Osteoblast (primary cell): Measurements from ENCODE around the gene ATP10A. TPM values are rescaled to one million over a fixed set of nuclear protein-coding genes. Genes with fewer than 3 reads are reported as not detected.

Experiments
- DNase-seq: peaks from one replicate; pipeline ENCODE4 v3.0.0; 2011; ENCODE audit warnings: low spot score, mixed read lengths; ENCODE audit not compliant: insufficient read length; ENCODE audit errors: missing footprints
- H2AFZ ChIP-seq: 2 replicates; pipeline ENCODE4 v1.6.0; 2011; ENCODE audit warnings: mild to moderate bottlenecking, low read length
- H3K27ac ChIP-seq: 2 replicates; pipeline ENCODE4 v1.5.1; 2011; ENCODE audit warnings: mild to moderate bottlenecking, low read depth, low read length, moderate library complexity
- H3K27me3 ChIP-seq: 2 replicates; pipeline ENCODE4 v1.6.0; 2012; ENCODE audit warnings: mild to moderate bottlenecking, control low read depth, inconsistent platforms, low read length, moderate library complexity; ENCODE audit not compliant: insufficient read depth
- H3K36me3 ChIP-seq: 2 replicates; pipeline ENCODE4 v1.5.1; 2011; ENCODE audit warnings: mild to moderate bottlenecking, low read length, control low read depth, moderate library complexity; ENCODE audit not compliant: insufficient read depth
- H3K4me1 ChIP-seq: 2 replicates; pipeline ENCODE4 v1.5.1; 2011; ENCODE audit warnings: mild to moderate bottlenecking, low read length, control low read depth, moderate library complexity; ENCODE audit not compliant: insufficient read depth
- H3K4me2 ChIP-seq: 2 replicates; pipeline ENCODE4 v1.6.0; 2011; ENCODE audit warnings: mild to moderate bottlenecking, low read length; ENCODE audit not compliant: insufficient read depth
- H3K4me3 ChIP-seq: fragments of 200-600 bp; sonication (generic); 3 replicates; pipeline ENCODE4 v1.5.1; 2012; ENCODE audit warnings: mild to moderate bottlenecking, low read length, inconsistent platforms; ENCODE audit not compliant: insufficient read depth
- H3K79me2 ChIP-seq: 2 replicates; pipeline ENCODE4 v1.6.0; 2012; ENCODE audit warnings: mild to moderate bottlenecking, low read length, control low read depth, inconsistent platforms; ENCODE audit not compliant: insufficient read depth
- H3K9me3 ChIP-seq: 2 replicates; pipeline ENCODE4 v1.5.1; 2011; ENCODE audit warnings: low read depth, low read length, control low read depth
- H4K20me1 ChIP-seq: 2 replicates; pipeline ENCODE4 v1.6.0; 2012; ENCODE audit warnings: mild to moderate bottlenecking, low read length, control low read depth; ENCODE audit not compliant: insufficient read depth
- total RNA-seq: library from RNA; depleted of rRNA; stranded (reverse); fragments of >200 nt; gene quantifications from 2 replicates; pipeline ENCODE4 v1.2.3, GENCODE V29; 2012
- TF ChIP-seq, protein P1 (sequence below): IDR thresholded peaks from 2 replicates; pipeline ENCODE4 v1.5.1; 2011; ENCODE audit warnings: mild to moderate bottlenecking, low read depth, low read length, moderate library complexity; ENCODE audit errors: extremely low read depth

Gene ATP10A
- total RNA-seq, 1 donor = 32.9 TPM

DNA sequence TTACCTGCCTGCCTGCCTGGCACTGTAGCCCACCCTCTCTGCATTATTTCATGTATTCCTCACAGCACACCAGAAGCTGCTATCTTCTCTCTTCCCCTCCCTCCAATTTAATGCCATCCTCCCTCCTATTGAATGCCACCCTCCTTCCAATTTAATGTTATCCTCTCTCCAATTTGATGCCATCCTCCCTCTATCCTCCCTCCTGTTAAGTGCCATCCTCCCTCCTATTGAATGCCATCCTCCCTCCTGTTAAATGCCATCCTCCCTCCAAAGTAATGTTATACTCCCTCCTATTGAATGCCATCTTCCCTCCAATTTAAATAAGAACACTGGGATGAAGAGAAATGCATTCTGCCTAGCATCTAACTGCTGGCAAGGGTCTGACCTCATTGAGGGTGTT is 11.1 kb downstream of the ATP10A start:
- H3K36me3 ChIP-seq = no peaks in the 10 kb centered on the region
- H3K4me3 ChIP-seq = no peak overlapping the region
- peak overlapping the region; percentile 7 for H3K27ac ChIP-seq
- H2AFZ ChIP-seq = no peak overlapping the region
- H3K4me2 ChIP-seq = no peak overlapping the region
- H3K79me2 ChIP-seq = peaks cover 74% of the 10 kb centered on the region
- H3K27me3 ChIP-seq = no peaks in the 10 kb centered on the region
- TF ChIP-seq, protein P1, sequence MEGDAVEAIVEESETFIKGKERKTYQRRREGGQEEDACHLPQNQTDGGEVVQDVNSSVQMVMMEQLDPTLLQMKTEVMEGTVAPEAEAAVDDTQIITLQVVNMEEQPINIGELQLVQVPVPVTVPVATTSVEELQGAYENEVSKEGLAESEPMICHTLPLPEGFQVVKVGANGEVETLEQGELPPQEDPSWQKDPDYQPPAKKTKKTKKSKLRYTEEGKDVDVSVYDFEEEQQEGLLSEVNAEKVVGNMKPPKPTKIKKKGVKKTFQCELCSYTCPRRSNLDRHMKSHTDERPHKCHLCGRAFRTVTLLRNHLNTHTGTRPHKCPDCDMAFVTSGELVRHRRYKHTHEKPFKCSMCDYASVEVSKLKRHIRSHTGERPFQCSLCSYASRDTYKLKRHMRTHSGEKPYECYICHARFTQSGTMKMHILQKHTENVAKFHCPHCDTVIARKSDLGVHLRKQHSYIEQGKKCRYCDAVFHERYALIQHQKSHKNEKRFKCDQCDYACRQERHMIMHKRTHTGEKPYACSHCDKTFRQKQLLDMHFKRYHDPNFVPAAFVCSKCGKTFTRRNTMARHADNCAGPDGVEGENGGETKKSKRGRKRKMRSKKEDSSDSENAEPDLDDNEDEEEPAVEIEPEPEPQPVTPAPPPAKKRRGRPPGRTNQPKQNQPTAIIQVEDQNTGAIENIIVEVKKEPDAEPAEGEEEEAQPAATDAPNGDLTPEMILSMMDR = no peak
- no peaks in the 10 kb centered on the region for H3K9me3 ChIP-seq
- H4K20me1 ChIP-seq = no peaks in the 10 kb centered on the region
- peaks cover 39% of the 10 kb centered on the region for H3K4me1 ChIP-seq
- no peak for DNase-seq

DNA sequence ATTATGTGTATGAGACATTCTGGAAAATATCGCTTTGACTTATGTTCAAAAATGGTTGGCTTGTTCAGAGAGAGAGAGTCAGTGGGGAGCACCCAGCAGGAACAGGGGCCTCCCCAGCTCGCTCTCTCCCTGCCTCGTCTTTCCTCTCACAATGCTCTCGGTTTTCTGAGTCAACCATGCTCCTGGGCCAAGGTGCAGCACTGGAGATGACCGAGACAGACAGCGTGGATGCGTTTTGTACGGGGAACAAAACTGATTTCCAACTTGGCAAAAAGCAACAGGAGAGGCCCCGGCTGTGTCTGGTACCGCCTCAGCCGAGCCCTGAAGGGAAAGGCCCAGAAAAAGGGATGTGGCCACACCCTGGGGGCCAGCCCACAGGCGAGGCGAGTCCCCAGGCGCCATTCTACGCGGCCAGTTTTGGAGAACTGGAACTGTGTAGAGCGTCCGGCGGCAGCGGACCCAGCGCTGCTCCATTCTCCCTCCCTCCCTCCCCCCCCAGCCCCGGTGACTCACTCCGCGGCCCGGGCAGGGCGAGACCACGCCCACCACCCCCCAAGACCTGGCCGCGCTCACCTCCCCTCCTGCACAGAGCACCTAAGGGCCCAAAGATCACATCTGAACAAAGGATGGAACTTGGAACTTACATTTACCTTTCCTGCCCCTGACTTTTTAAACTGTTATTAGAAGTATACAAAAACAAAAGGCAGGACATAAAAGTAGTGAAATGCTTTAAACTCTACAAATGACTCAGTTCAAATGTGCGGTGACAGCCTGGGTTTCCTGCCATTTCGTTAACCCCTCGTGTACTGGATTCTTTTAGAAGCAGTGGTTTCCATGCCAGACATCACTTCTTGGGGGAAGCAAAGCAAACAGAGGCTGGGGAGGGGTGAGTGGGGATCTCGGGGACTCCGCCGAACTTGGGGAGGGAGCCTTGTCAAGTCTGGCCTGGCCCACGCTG is 12.7 kb downstream of the ATP10A start:
- peaks cover 39% of the 10 kb centered on the region for H3K4me1 ChIP-seq
- H3K9me3 ChIP-seq = no peaks in the 10 kb centered on the region

DNA sequence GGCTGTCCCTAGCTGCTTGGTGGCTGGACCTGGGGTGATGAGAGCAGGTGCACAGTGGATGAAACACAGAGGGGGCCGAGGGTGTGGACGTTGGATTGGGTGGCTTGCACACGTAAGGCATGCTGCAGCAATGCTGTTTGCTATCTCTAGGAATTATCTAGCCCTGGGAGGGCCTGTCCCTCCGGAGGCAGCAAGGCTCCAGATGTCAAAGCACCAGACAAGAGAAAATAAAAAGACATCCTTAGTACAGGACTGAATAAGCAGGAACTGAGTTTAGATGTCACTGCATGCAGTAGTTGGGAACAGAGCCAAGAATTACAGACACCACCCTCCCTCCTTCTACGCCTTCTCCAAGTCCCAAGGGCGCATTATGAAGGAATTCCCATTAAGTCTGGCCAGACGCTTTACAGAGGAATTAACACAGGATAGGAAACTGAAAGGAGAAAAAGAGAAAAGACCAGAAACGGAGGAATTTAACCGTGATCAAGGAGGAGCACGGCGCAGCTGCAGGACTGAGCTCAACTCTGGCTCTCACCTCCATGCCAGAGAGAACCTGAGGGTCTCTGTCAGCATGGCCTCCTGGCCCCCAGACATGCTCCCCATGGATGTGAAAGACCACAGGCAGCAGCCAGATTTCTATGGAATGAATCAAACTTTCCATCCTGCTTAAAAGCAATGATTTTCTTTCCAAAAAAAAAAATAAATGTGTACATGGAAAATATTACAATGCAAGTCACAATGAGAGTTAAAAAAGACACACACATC is 13.8 kb downstream of the ATP10A start:
- no peaks in the 10 kb centered on the region for H3K36me3 ChIP-seq
- no peaks in the 10 kb centered on the region for H3K9me3 ChIP-seq
- peak overlapping the region; percentile 66 for H2AFZ ChIP-seq
- TF ChIP-seq, protein P1 = no peak
- H4K20me1 ChIP-seq = no peaks in the 10 kb centered on the region
- peak overlapping the region; percentile 69 for H3K4me3 ChIP-seq
- no peaks in the 10 kb centered on the region for H3K27me3 ChIP-seq
- H3K4me2 ChIP-seq = peak overlapping the region; percentile 87
- peak overlapping the region; percentile 97 for H3K27ac ChIP-seq
- peak; percentile 91 for DNase-seq
- H3K4me1 ChIP-seq = peaks cover 39% of the 10 kb centered on the region
- H3K79me2 ChIP-seq = peaks cover 75% of the 10 kb centered on the region

More for the DNA sequence above, 12.7 kb downstream of the ATP10A start:
- peak; percentile 93 for DNase-seq
- H3K4me2 ChIP-seq = peak overlapping the region; percentile 87
- peak overlapping the region; percentile 69 for H3K4me3 ChIP-seq
- no peaks in the 10 kb centered on the region for H3K36me3 ChIP-seq
- peak overlapping the region; percentile 97 for H3K27ac ChIP-seq
- TF ChIP-seq, protein P1 = no peak
- H4K20me1 ChIP-seq = no peaks in the 10 kb centered on the region
- no peaks in the 10 kb centered on the region for H3K27me3 ChIP-seq
- H2AFZ ChIP-seq = peak overlapping the region; percentile 68
- peaks cover 75% of the 10 kb centered on the region for H3K79me2 ChIP-seq

DNA sequence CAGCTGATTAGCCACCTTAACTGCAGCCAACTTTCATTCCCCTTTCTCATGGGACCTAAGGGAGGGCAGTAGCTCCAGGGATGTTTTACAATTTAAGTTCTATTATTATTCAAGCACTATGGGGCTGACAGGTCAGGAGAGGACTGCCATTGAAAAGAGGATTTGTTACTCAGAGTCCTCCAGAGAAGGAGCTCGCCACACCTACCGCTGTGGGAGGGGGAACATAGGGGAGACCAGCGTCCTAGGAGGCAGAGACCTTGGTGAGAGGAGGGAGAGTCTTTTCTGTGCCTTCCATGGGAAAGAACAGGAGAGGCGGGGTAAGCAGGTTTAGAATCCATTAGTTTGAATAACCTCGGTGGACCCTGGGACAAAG is 14.4 kb downstream of the ATP10A start:
- TF ChIP-seq, protein P1 = no peak
- DNase-seq = no peak
- no peaks in the 10 kb centered on the region for H3K9me3 ChIP-seq
- no peak overlapping the region for H2AFZ ChIP-seq
- peaks cover 76% of the 10 kb centered on the region for H3K79me2 ChIP-seq
- H3K4me3 ChIP-seq = peak overlapping the region; percentile 69
- H3K4me2 ChIP-seq = peak overlapping the region; percentile 87
- H3K27me3 ChIP-seq = no peaks in the 10 kb centered on the region
- peaks cover 39% of the 10 kb centered on the region for H3K4me1 ChIP-seq
- peak overlapping the region; percentile 97 for H3K27ac ChIP-seq
- no peaks in the 10 kb centered on the region for H4K20me1 ChIP-seq
- no peaks in the 10 kb centered on the region for H3K36me3 ChIP-seq
